HepG2 (cell line): ENCODE data around the gene FLVCR1. TPM values are rescaled to one million over a fixed set of nuclear protein-coding genes. Genes with fewer than 3 reads are reported as not detected.

Experiments used
- ADNP ChIP-seq: sonication (generic); formaldehyde crosslinking; IDR thresholded peaks from 2 replicates; pipeline ENCODE4 v1.4.0; 2020; ENCODE audit warnings: missing genetic modification reagents
- CEBPG ChIP-seq: IDR thresholded peaks from 2 replicates; pipeline ENCODE4 v1.6.1; 2016
- CTCF ChIP-seq: sonication (generic); formaldehyde crosslinking; IDR thresholded peaks from 2 replicates; pipeline ENCODE4 v1.5.0; 2020; ENCODE audit warnings: mild to moderate bottlenecking, missing genetic modification reagents, moderate library complexity
- EP300 ChIP-seq, 3 experiments: sonication (generic) in 1 of 3; formaldehyde crosslinking in 1 of 3; IDR thresholded peaks; 2 replicates each; pipeline versions ENCODE4 v1.5.1 to v1.6.1; 2011 to 2020; ENCODE audit warnings: low read depth in 2 of 3, low read length in 2 of 3, borderline replicate concordance in 1 of 3, improper control_type of control experiment in 1 of 3, mild to moderate bottlenecking in 1 of 3, missing genetic modification reagents in 1 of 3, moderate library complexity in 1 of 3
- HMG20B ChIP-seq: conservative IDR thresholded peaks from 2 replicates; pipeline ENCODE4 v1.6.1; 2016; ENCODE audit warnings: missing genetic modification reagents, missing compliant biosample characterization
- HNF1A ChIP-seq, 2 experiments: sonication (generic) in 1 of 2; formaldehyde crosslinking in 1 of 2; IDR thresholded peaks; 2 replicates each; pipeline versions ENCODE4 v1.4.0 to v1.6.1; 2016 to 2020; ENCODE audit warnings: borderline replicate concordance in 1 of 2, low read depth in 1 of 2, mild to moderate bottlenecking in 1 of 2, missing genetic modification reagents in 1 of 2
- MED1 ChIP-seq: sonication (generic); formaldehyde crosslinking; IDR thresholded peaks from 2 replicates; pipeline ENCODE4 v1.4.0; 2020; ENCODE audit warnings: missing genetic modification reagents
- PRDM10 ChIP-seq: sonication (generic); formaldehyde crosslinking; IDR thresholded peaks from 2 replicates; pipeline ENCODE4 v1.4.0; 2020; ENCODE audit warnings: low read depth, missing genetic modification reagents
- RAD51 ChIP-seq: fragments of 450-650 bp; IDR thresholded peaks from 2 replicates; pipeline ENCODE4 v1.6.1; 2016; ENCODE audit warnings: borderline replicate concordance
- RFXANK ChIP-seq: IDR thresholded peaks from 2 replicates; pipeline ENCODE4 v1.6.1; 2016
- ZBTB8A ChIP-seq: sonication (generic); formaldehyde crosslinking; IDR thresholded peaks from 2 replicates; pipeline ENCODE4 v1.4.0; 2020; ENCODE audit warnings: mild to moderate bottlenecking, low read depth, missing genetic modification reagents, borderline replicate concordance
- ZMYM4 ChIP-seq: sonication (generic); formaldehyde crosslinking; IDR thresholded peaks from 2 replicates; pipeline ENCODE4 v1.8.1; 2023; ENCODE audit warnings: mild to moderate bottlenecking, missing genetic modification reagents
- ZNF362 ChIP-seq: sonication (generic); formaldehyde crosslinking; IDR thresholded peaks from 2 replicates; pipeline ENCODE4 v1.4.0; 2020; ENCODE audit warnings: missing genetic modification reagents, mild to moderate bottlenecking, borderline replicate concordance
- ZNF674 ChIP-seq: sonication (generic); formaldehyde crosslinking; IDR thresholded peaks from 2 replicates; pipeline ENCODE4 v1.5.0; 2020; ENCODE audit warnings: low read depth, mild to moderate bottlenecking, missing genetic modification reagents
- ZNF883 ChIP-seq: sonication (generic); formaldehyde crosslinking; IDR thresholded peaks from 2 replicates; pipeline ENCODE4 v1.5.1; 2020; ENCODE audit warnings: mild to moderate bottlenecking, missing genetic modification reagents; ENCODE audit errors: not compliant biosample characterization
- ZSCAN31 ChIP-seq: sonication (generic); formaldehyde crosslinking; IDR thresholded peaks from 2 replicates; pipeline ENCODE4 v1.5.0; 2020; ENCODE audit warnings: low read depth, mild to moderate bottlenecking, missing genetic modification reagents
- ZZZ3 ChIP-seq: sonication (generic); formaldehyde crosslinking; IDR thresholded peaks from 2 replicates; pipeline ENCODE4 v1.4.0; 2020; ENCODE audit warnings: missing genetic modification reagents, mild to moderate bottlenecking, borderline replicate concordance
- polyA plus RNA-seq, 8 experiments: library from polyadenylated mRNA; depleted of rRNA in 3 of 8; stranded (reverse) in 7 of 8; unstranded in 1 of 8; fragments of >200 nt; fragmentation: Illumina TruSeq in 4 of 8; extraction: Trizol in 4 of 8; gene quantifications; 2 replicates each; pipeline versions ENCODE4 v1.2.1 to v1.2.3, GENCODE V29; 2011 to 2016; ENCODE audit warnings: low read depth in 4 of 8, missing spikeins in 1 of 8, mixed read lengths in 1 of 8; ENCODE audit not compliant: insufficient read depth in 1 of 8
- total RNA-seq, 5 experiments: library from RNA; depleted of rRNA; stranded (reverse); fragments of >200 nt; fragmentation: Illumina TruSeq; extraction: Trizol; gene quantifications; 2 replicates each; pipeline ENCODE4 v1.2.3, GENCODE V29; 2016; ENCODE audit warnings: low read depth in 1 of 5

The FLVCR1 gene
- total and polyA plus RNA-seq, 2 of the 13 experiments (the other 11 are each of a cell fraction or from before 2014, with no cell fraction given): 14.8 to 39.8 TPM

- TF ChIP-seq CTCF (CRISPR knock-in tag): no peak
- no peak for TF ChIP-seq ZZZ3 (CRISPR knock-in tag)
- TF ChIP-seq ADNP: no peak
- TF ChIP-seq ZMYM4 (CRISPR knock-in tag): no peak; the same call in 1 of the 2 replicates
- TF ChIP-seq ZBTB8A (CRISPR knock-in tag): no peak
- TF ChIP-seq ZNF674 (CRISPR knock-in tag): no peak
- no peak for TF ChIP-seq ZNF883 (CRISPR knock-in tag)
- TF ChIP-seq HNF1A (IDR thresholded peaks at IDR 0.05; ENCODE audit: low read depth): no peak
- no peak for TF ChIP-seq HNF1A (CRISPR knock-in tag; IDR thresholded peaks at IDR 0.05; ENCODE audit: borderline replicate concordance)
- 0 out of 2 replicates have a peak, but pooled peaks have one; percentile 6 for TF ChIP-seq CEBPG (CRISPR knock-in tag)
- peak; percentile 73 for TF ChIP-seq ZNF362 (CRISPR knock-in tag)
- TF ChIP-seq MED1 (CRISPR knock-in tag): no peak
- TF ChIP-seq PRDM10: peak; percentile 75; the same call in 1 of the 2 replicates
- TF ChIP-seq HMG20B: no peak
- TF ChIP-seq EP300 (IDR thresholded peaks at IDR 0.05; ENCODE audit: low read depth in 2 of 2, low read length in 2 of 2): peak in 1 of 2 experiments; percentile 30; a peak in 1 of 4 replicates
- TF ChIP-seq EP300 (CRISPR knock-in tag; IDR thresholded peaks at IDR 0.05; ENCODE audit: borderline replicate concordance): 0 out of 2 replicates have a peak, but pooled peaks have one; percentile 34
- TF ChIP-seq RAD51: no peak
- 0 out of 2 replicates have a peak, but pooled peaks have one; percentile 25 for TF ChIP-seq RFXANK (CRISPR knock-in tag)
- TF ChIP-seq ZSCAN31: no peak
Measured at GRCh38 chr1:212930986-212931678, 73.1 kb downstream of the FLVCR1 start (continued).
